Heart left ventricle (tissue), 16 donors: ENCODE results near the gene KRT3. TPM values are rescaled to one million over a fixed set of nuclear protein-coding genes. Genes with fewer than 3 reads are reported as not detected.

Source experiments
- ATAC-seq, 4 donors: fragments of 200-7000 bp; cut with Tn5 transposase; one replicate each; pipeline ENCODE4 v1.9.1; 2020 to 2022; ENCODE audit warnings: moderate library complexity in 4 of 4, mild to moderate bottlenecking in 3 of 4, moderate number of reproducible peaks in 1 of 4
- DNase-seq, 5 donors: peaks; one replicate each; pipeline ENCODE4 v3.0.0-alpha.2; 2020
- H3K27ac ChIP-seq, 12 donors: fragments of 200-600 bp; sonication (generic) in 4 of 12; one replicate each; pipeline versions ENCODE4 v1.5.0 to v1.8.0; 2016 to 2022; ENCODE audit warnings: mild to moderate bottlenecking in 2 of 12
- H3K27me3 ChIP-seq, 9 donors: fragments of 200-600 bp; sonication (generic) in 2 of 9; one replicate each; pipeline versions ENCODE4 v1.5.1 to v1.8.0; 2016 to 2022; ENCODE audit warnings: mild to moderate bottlenecking in 3 of 9
- H3K36me3 ChIP-seq, 9 donors: fragments of 200-600 bp; sonication (generic) in 2 of 9; one replicate each; pipeline versions ENCODE4 v1.5.0 to v1.8.0; 2018 to 2022; ENCODE audit warnings: mild to moderate bottlenecking in 2 of 9
- H3K4me1 ChIP-seq, 12 donors: fragments of 200-600 bp; sonication (generic) in 4 of 12; one replicate each; pipeline versions ENCODE4 v1.5.0 to v1.8.0; 2016 to 2022; ENCODE audit warnings: mild to moderate bottlenecking in 3 of 12
- H3K4me3 ChIP-seq, 12 donors: fragments of 200-600 bp; sonication (generic) in 4 of 12; one replicate each; pipeline versions ENCODE4 v1.5.0 to v1.8.0; 2017 to 2022; ENCODE audit warnings: mild to moderate bottlenecking in 9 of 12, moderate library complexity in 4 of 12
- H3K9me3 ChIP-seq, 12 donors: fragments of 200-600 bp; sonication (generic) in 4 of 12; one replicate each; pipeline versions ENCODE4 v1.5.0 to v1.8.0; 2016 to 2022; ENCODE audit warnings: mild to moderate bottlenecking in 1 of 12
- CTCF ChIP-seq, 12 donors: fragments of 200-600 bp; sonication (generic) in 4 of 12; IDR thresholded peaks; one replicate each; pipeline versions ENCODE4 v1.5.0 to v1.8.0; 2018 to 2022; ENCODE audit warnings: antibody characterized with exemption in 12 of 12, mild to moderate bottlenecking in 5 of 12
- POLR2A ChIP-seq, 2 donors: fragments of 450-650 bp; IDR thresholded peaks; one replicate each; pipeline ENCODE4 v1.6.1; 2017; ENCODE audit warnings: antibody characterized with exemption in 2 of 2, mild to moderate bottlenecking in 2 of 2, moderate library complexity in 2 of 2
- WGBS, 4 donors: extraction: QIAGEN DNeasy Blood & Tissue Kit in 2 of 4; methylation state at CpG; one replicate each; pipeline versions ENCODE4 v1.1.5 to v1.1.7; 2013 to 2018; 5-methylcytosine and 5-hydroxymethylcytosine counted together
- intact Hi-C, 10 donors: fragments of 100-400 bp; cut with DNase I; formaldehyde crosslinking; loops; one replicate each; pipeline versions ENCODE4 v1.11.1 to v1.14.2; 2022
- polyA plus RNA-seq, 2 donors: library from polyadenylated mRNA; stranded (reverse); fragments of 200-250 nt; gene quantifications; one replicate each; pipeline ENCODE4 v1.2.3, GENCODE V29; 2013
- total RNA-seq, 9 donors: library from RNA; depleted of rRNA in 2 of 9; stranded (reverse); fragments of >200 nt in 2 of 9; fragmentation: NEBNext Ultra II Directional in 3 of 9; extraction: Animal tissue kit (Norgen Biotek cat#: 25700) in 3 of 9; gene quantifications; one replicate each; pipeline versions ENCODE4 v1.1.0 to v1.2.4, GENCODE V29; 2016 to 2023
- donor health status: ischemic (EF 13 %, LVEDD 7.1; RV severe dilation, severe dysfunction).
- donor health status: healthy with polysubstance abuse.
- donor health status: DM: no; HTN: yes; CAD: no.
- donor health status: DM: no; HTN: no; CAD: no.
- donor health status: ischemic (EF 25% LVEDD 6.9; RV normal size, moderate dysfunction).
- donor health status: ischemic (EF 25% LVEDD 5.7; RV mildly dilated, moderate dysfunction).
- donor health status: healthy.
- donor health status: DM: yes; HTN: yes; CAD: no.
- donor health status: ischemic (EF 35%, LVEDD 5.7; RV mildly dilated, moderate dysfunction).
- donor health status: nonischemic (EF 11% LVEDD 7.7; RV severe dilation, severe dysfunction).
- donor health status: DM: yes; HTN: yes; CAD: no.
- donor health status: PGD.
- donor health status: ischemic (EF 29% LVEDD 5.4; RV normal size, mild dysfunction).
- donor health status: nonischemic (EF 23%, LVEDD 6.1; RV moderate dilation, normal function).

The KRT3 gene
- total and polyA plus RNA-seq, 11 donors = not detected

DNA sequence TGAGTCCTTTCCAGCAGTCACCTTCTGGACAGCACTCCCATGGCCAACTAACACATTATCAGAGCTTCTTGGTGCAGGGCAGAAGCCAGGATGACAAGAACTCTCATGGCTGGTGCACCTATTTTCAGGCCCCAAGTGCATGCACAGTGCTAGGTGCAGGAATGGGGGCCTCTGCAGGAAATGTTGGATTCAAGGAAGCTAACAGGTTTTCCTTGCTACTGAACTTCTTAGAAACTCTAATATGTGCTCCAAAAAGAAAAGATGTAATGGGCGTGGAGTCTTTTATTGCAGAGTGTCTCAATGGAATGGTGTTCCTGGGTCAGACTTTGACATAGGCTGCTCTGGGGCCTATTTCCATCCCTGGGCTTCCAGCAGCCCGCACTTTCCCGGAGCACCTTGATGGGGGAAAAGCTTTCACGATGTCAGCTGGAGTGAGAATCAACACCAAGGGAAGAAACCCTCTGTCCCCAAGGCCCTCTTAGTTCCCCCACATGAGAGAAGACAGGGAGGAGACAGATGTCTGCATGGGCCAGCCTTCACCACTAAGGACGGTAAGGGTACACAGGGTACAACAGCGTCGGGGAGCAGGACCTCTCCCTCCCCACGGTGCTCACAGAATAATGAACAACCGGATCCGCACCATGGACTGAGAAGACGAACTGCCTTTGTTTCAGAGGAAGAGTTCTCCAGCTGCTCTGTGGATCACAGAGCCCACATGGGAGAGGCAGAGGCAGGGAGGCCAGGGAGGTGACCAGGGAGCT lies 6.9 kb downstream of the KRT3 start:
- TF ChIP-seq POLR2A (IDR thresholded peaks at IDR 0.05) (no peak), CTCF (IDR thresholded peaks at IDR 0.05) (no peak)
- Histone ChIP-seq H3K4me1 (peaks cover 0 to 6% (median 0%) of the 10 kb centered on the region in 12 donors), H3K27me3 (peaks cover 0 to 46% (median 20%) of the 10 kb centered on the region in 9 donors), H3K27ac (no peak overlapping the region), H3K4me3 (no peak overlapping the region), H3K9me3 (no peaks in the 10 kb centered on the region), H3K36me3 (no peaks in the 10 kb centered on the region)
- intact Hi-C loops = no loop called here
- DNase-seq (no peak), ATAC-seq (no peak)
- WGBS, 4 donors = 90 to 95% (median 93%) methylated on average over 11 of the region's 11 CpGs

GRCh38 chr12:52788192-52788875 lies 7.6 kb downstream of the KRT3 start:
- ATAC-seq = no peak
- Histone ChIP-seq H3K9me3 (no peaks in the 10 kb centered on the region), H3K36me3 (no peaks in the 10 kb centered on the region), H3K27me3 (peaks cover 0 to 44% (median 20%) of the 10 kb centered on the region in 9 donors), H3K27ac (no peak overlapping the region), H3K4me3 (no peak overlapping the region), H3K4me1 (peaks cover 0 to 6% (median 0%) of the 10 kb centered on the region in 12 donors)
- intact Hi-C loops = no loop called here
- 66 to 87% (median 75%) methylated on average over 6 of the region's 6 CpGs for whole genome bisulfite sequencing, 4 donors
- no peak for TF ChIP-seq CTCF (IDR thresholded peaks at IDR 0.05)
- TF ChIP-seq POLR2A (IDR thresholded peaks at IDR 0.05) = no peak
- DNase-seq = no peak

- ATAC-seq (no peak), DNase-seq (no peak)
- intact Hi-C loops = no loop called here
- 62 to 68% (median 63%) methylated on average over 6 of the region's 6 CpGs for WGBS, 4 donors
- Histone ChIP-seq H3K4me3 (no peak overlapping the region), H3K27me3 (peaks cover 0 to 43% (median 20%) of the 10 kb centered on the region in 9 donors), H3K4me1 (peaks cover 0 to 6% (median 0%) of the 10 kb centered on the region in 12 donors), H3K9me3 (no peaks in the 10 kb centered on the region), H3K36me3 (no peaks in the 10 kb centered on the region), H3K27ac (no peak overlapping the region)
- TF ChIP-seq CTCF (IDR thresholded peaks at IDR 0.05) = no peak
- no peak for TF ChIP-seq POLR2A (IDR thresholded peaks at IDR 0.05)
Measured at GRCh38 chr12:52787324-52788191, 8.4 kb downstream of the KRT3 start.
